ENCODE measurements around the gene NRIP1. TPM values are rescaled to one million over a fixed set of nuclear protein-coding genes. Genes with fewer than 3 reads are reported as not detected.

The NRIP1 gene
- total and polyA plus RNA-seq, 2 of the 8 experiments (the other 6 are each of a cell fraction or from before 2014, with no cell fraction given) = 1.5 to 9.3 TPM

DNA sequence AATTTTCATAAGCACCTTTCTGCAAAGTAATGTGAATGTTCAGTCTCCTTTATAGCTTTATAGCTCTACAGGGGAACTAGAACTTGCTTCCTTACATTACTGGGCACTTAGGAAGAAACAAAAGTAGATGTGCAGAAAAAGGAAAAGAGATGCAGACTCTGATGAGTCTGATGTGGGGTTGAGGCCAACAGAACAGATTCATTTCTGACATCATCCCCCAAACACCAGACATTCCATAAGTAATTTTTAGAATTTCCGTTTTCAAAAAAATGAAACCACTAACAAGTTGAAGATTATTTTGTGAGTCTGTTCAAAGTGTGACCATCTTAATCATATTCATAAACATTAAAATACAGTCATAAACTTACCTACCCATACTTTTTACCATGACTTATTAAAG lies 96.0 kb downstream of the NRIP1 start (continued):
- no peak for TF ChIP-seq GTF2F1 (IDR thresholded peaks at IDR 0.05; ENCODE audit: borderline replicate concordance, low read depth, low read length)
